CD4-positive, alpha-beta T cell treated with Interleukin-15 for 1 hour (primary cell): ENCODE results near the gene TBC1D16.
"Not testable (repeated sequence)": the region's sequence is repeated elsewhere in the genome, so short reads cannot be mapped to it uniquely, and the experiment has no call there.

Experiments used
- DNase-seq: peaks from one replicate; pipeline ENCODE4 v3.0.0-alpha.2; 2020

TBC1D16 gene

GRCh38 chr17:79969906-79970305 lies 65.8 kb downstream of the TBC1D16 start:
- DNase-seq = no peak

GRCh38 chr17:79968116-79968515 lies 67.6 kb downstream of the TBC1D16 start:
- DNase-seq = no peak

DNA sequence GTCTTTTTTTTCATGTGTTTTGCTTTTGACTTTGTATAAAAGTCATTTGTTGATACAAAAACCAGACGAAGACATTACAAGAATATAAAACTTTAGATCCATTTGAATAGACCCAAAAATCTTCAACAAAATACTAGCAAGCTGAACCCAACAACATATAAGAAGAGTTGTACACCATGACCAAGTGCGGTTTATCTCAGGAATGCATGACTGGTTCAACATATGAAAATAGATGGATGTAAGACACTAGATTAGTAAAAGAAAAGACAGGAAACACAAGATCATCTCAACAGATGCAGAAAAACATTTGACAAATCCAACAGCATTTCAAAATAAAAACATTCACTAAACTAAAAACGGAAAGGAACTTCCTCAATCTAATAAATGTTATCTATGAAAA lies 69.0 kb downstream of the TBC1D16 start:
- DNase-seq = no peak

DNA sequence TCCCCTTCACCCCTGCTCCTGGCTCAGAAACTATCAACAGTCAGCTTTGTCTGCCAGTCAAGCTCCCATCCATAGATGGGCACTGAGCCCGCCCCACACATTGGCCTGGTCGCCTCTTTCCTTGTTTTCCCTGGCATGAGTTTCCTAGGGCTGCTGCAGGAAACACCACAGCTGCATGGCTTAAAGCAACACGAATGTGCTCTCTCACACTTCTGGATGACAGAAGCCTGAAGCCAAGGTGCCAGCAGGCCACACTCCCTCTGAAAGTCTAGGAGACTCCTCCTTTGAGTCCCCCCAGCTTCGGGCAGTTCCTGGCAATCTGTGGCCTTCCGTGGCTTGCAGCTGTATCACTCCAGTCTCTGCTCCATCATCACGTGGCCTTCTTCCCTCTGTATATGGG lies 69.9 kb downstream of the TBC1D16 start:
- peak; percentile 12 for DNase-seq

DNA sequence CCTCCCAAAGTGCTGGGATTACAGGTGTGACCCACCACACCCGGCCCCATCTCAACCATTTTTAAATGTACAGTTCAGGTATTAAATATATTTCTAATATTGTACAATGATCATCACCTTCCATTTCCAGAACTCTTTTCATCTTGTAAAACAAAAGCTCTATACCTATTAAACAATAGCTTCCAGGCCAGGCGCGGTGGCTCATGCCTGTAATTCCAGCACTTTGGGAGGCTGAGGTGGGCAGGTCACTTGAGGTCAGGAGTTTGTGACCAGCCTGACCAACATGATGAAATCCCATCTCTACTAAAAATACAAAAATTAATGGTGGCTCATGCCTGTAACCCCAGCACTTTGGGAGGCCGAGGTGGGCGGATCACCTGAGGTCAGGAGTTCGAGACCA lies 73.2 kb downstream of the TBC1D16 start:
- DNase-seq = not testable (repeated sequence)

GRCh38 chr17:79961567-79961966 lies 74.1 kb downstream of the TBC1D16 start:
- not testable (repeated sequence) for DNase-seq

DNA sequence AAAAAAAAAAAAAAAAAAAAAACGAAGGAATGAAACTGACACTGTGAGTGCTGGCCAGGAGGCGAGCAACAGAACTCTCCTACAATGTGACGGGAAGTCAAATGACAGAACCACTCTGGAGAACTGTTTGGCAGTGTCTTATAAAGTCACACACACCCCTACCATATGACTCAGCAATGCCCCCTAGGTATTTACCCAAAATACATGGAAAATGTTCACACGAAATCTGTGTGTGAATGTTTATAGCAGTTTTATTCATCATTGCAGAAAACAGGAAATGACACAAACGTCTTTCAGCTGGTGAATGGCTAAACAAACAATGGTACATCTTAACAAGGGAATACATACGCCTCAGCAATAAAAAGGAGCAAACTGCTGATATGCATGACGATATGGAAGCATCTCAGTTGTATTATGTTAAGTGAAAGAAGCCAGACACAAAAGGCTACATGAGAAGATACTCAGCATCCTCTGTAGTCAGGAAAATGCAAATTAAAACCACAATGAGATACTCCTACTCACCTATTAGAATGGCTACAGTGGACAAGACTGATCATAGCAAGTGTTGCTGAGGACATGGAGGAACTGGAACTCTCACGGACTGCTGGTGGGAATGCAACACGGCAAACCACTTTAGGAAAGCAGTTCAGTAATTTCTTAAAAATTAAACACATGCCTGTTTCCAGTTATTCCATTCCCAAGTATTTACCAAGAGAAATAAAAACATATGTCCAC lies 74.7 kb downstream of the TBC1D16 start:
- DNase-seq = no peak

GRCh38 chr17:79959042-79959441 lies 76.6 kb downstream of the TBC1D16 start:
- DNase-seq = no peak

DNA sequence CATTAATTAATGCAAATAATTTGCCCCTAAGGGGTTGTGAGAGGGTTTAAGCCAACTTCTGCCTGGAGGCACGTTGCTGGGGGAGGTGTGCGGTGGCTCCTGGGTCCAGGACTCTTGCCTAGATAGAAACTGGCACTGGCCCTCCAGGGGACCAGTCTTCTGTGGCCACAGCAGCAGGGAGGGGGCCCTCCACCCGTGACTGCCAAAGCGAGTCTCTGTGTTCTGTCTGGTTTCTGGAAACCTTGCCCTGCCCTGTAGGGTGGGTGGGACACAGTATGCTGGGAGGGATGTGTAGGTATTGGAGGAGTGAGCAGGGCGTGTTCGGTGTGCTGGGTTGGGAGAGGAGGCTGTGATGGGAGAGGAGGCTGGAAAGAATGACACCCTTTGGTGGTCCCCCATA lies 78.8 kb downstream of the TBC1D16 start:
- no peak for DNase-seq

DNA sequence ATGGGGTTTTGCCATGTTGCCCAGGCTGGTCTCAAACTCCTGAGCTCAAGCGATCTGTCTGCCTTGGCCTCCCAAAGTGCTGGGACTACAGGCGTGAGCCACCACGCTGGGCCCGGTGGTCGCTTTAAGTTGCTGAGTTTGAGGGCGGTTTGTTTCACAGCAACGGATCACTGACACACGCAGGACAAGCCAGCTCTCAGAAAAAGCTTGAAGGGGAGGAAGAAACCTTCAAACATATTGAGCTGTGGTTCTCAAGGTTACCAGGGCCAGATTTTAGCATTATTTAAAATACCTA lies 79.3 kb downstream of the TBC1D16 start:
- DNase-seq = not testable (repeated sequence)

DNA sequence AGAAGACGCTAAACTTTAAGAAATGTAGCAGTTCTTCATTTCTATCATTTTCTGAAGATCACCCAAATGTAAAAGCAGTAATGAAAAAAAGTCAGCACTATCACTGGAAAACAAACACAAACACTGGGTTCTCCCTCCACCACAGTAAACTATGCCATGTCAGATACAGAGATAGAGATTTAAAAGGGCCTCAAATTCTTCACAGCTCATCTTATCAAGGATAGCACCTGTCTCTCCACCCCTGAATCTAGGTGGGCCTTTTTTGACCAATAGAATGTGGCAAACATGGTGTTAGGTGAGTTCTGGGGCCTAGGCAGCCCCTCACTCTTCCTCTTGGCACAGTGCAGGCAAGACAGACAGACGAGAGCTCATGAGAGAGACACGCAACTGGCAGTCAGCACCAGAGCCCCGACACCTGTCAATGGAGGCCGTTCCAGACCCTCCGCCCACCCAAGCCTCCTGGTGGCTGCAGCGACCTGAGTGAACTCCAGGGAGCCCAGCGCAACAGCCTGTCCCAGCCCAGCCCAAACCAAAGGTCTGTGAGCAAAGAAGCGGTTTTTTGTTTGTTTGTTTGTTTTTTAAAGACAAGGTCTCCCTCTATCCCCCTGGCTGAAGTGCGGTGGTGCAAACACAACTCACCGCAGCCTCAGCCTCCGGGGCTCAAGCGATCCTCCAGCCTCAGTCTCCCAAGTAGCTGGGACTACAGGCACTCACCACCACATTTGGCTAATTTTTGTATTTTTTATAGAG lies 79.8 kb downstream of the TBC1D16 start:
- DNase-seq = no peak

DNA sequence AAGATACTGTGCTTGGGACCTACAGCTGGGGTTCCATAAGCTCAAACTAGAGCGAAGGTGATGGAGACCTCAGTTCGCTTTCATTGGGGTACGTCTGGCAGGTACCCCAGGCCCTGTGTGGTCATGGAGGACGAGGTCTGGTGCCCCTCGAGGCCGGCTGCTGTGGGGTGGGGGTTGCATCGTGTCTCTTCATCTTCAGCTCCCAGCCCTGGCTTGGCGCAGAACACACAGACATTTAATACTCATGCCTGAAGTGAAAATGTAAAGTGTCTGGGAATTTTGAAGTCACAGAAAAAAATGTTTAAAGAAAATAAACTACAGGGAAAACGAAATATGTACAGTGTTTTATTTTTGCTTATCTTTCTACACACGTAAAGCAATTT lies 80.5 kb downstream of the TBC1D16 start:
- no peak for DNase-seq

GRCh38 chr17:79954281-79955166 lies 81.1 kb downstream of the TBC1D16 start:
- no peak for DNase-seq

- no peak for DNase-seq
Measured at GRCh38 chr17:79953335-79953734, 82.3 kb downstream of the TBC1D16 start.

DNA sequence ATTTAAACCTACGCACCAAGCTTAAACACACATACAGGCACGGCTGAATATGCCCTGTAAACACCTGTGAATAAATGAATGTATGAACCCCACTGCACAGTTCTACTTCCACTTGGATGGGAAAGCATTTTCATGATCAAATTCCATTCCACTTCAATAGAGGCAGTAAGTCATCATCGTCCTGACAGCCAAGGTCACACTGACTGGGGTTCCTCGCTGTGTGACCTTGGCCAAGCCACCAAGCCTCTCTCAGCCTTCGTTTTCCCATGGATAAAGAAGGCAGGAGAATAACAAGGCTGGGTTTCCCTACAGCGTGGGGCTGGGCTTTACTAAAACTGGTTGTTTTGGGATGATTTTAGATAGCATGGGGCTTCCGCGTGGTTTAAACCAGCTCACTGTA lies 82.8 kb downstream of the TBC1D16 start:
- no peak for DNase-seq

DNA sequence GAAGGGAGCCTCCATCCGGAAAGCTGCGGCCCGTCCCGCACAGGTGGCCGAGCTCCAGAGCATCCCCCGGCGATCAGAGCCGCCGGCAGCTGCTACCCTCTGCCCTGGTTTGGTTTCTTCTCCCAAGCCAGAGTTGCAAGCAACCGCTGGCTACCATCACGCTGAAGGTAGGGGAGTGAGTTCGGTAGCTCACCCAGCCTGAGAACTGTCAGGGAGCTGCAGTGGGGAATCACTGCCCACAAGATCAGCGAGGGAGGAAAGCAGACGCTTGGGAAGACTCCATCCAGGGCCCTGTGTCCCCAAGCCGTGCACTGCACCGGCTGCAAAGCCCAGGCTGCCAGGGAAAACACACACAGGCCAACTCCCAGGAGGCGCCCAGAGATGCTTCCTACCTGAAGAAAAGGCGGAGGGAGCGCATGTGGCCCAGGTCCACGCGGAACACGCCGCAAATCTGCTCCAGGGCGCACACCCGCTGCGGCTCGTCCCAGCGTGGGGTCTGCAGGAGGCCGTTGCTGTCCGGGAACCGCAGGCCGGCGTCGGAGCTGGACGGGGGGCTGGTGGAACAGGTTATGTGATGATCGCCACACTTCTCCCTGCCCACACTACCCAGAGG lies 83.3 kb downstream of the TBC1D16 start:
- peak; percentile 16 for DNase-seq

- peak; percentile 8 for DNase-seq
Measured at GRCh38 chr17:79951361-79952264, 84.1 kb downstream of the TBC1D16 start.

- DNase-seq = no peak
Measured at GRCh38 chr17:79950751-79951150, 84.9 kb downstream of the TBC1D16 start.

- no peak for DNase-seq
Measured at GRCh38 chr17:79950306-79950705, 85.4 kb downstream of the TBC1D16 start.

DNA sequence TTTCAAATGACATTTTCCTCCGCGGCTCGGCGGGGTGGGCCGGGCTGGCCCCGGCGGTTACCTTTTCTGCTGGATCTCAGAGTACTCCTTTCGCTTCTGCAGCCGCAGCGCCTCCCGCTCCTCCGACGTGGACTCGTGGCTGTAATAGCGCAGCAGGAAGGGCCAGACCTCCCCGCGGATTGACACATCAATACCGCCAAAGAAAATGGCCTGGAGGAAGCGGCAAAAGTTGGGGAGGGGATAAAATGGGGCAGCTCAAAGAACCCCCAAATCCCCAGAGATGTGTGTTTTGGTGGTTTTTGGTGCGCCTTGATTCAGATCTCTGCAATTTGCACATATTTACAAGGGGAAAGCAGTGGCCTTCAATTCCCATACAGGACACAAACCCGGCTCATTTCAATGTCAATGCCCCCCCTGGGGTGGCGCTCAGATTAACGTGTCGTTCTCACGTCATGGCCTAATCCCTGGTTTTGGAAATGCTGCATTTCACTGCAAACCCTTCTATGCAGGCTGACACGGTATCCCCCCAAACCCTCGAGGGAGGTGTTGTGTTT lies 85.9 kb downstream of the TBC1D16 start:
- DNase-seq = no peak

- DNase-seq = no peak
Measured at GRCh38 chr17:79948945-79949655, 86.6 kb downstream of the TBC1D16 start.
